ENCODE measurements around the gene UNC45A. TPM values are rescaled to one million over a fixed set of nuclear protein-coding genes. Genes with fewer than 3 reads are reported as not detected.

UNC45A gene
- total RNA-seq, 2 experiments from 2014 or later = 46.1 to 68.0 TPM

- H2AFZ ChIP-seq (ENCODE audit: low read length) = no peak overlapping the region
- no peak overlapping the region for H3K4me2 ChIP-seq (ENCODE audit: low read length)
- intact Hi-C loops (cut with micrococcal nuclease; ENCODE audit: unreplicated experiment) = no loop called here
- no peaks in the 10 kb centered on the region for H3K9me2 ChIP-seq (ENCODE audit: insufficient read depth, low read length)
- no peak for TF ChIP-seq CTCF (conservative IDR thresholded peaks at IDR 0.05; ENCODE audit: low read length)
- no peak for TF ChIP-seq EZH2phosphoT487 (IDR thresholded peaks at IDR 0.05; ENCODE audit: borderline replicate concordance, low read depth, low read length)
- no peak for DNase-seq (ENCODE audit: low spot score)
- H3K36me3 ChIP-seq (ENCODE audit: insufficient read depth, low read length) = peaks cover 93% of the 10 kb centered on the region
- no peak overlapping the region for H3K27ac ChIP-seq (ENCODE audit: low read depth, low read length, poor library complexity, severe bottlenecking)
- peaks cover 34% of the 10 kb centered on the region for H3K79me2 ChIP-seq (ENCODE audit: insufficient read depth, low read depth, low read length)
- ChIA-PET CTCF (ENCODE audit: unreplicated experiment) (no interaction called here), POLR2A (interaction anchor here (0.7 to 1.1 kb wide), 2 partner anchors 46 to 59 kb away, joined by 4 read pairs; partner anchors contain the start of gene UNC45A)
- no peaks in the 10 kb centered on the region for H3K9me3 ChIP-seq (ENCODE audit: low read length)
- no peaks in the 10 kb centered on the region; the same call in 1 of the 2 replicates for H4K20me1 ChIP-seq (ENCODE audit: insufficient read depth, low read length)
- no peak overlapping the region for H3K4me3 ChIP-seq (ENCODE audit: low read depth, low read length, poor library complexity, severe bottlenecking)
- H3K4me1 ChIP-seq (ENCODE audit: insufficient read depth, low read length, poor library complexity, severe bottlenecking) = peaks cover 1% of the 10 kb centered on the region
- no TSS peak for BruUV-seq (replicated peaks)
These were observed 46.6 kb downstream of the UNC45A start for GRCh38 chr15:90981681-90982080.

GRCh38 chr15:90982135-90982534, 47.0 kb downstream of the UNC45A start:
- Histone ChIP-seq H3K27ac (ENCODE audit: low read depth, low read length, poor library complexity, severe bottlenecking) (no peak overlapping the region), H3K9me3 (ENCODE audit: low read length) (no peaks in the 10 kb centered on the region)
- intact Hi-C loops (cut with micrococcal nuclease; ENCODE audit: unreplicated experiment) = no loop called here

More at GRCh38 chr15:90982135-90982534, 47.0 kb downstream of the UNC45A start:
- POLR2A ChIA-PET = interaction anchor here (0.9 kb wide), 1 partner anchor 26 kb away, joined by 4 read pairs; no protein-coding TSS in a partner anchor
- H3K9me2 ChIP-seq (ENCODE audit: insufficient read depth, low read length) = no peaks in the 10 kb centered on the region
- H4K20me1 ChIP-seq (ENCODE audit: insufficient read depth, low read length) = no peaks in the 10 kb centered on the region; the same call in 1 of the 2 replicates
- H3K79me2 ChIP-seq (ENCODE audit: insufficient read depth, low read depth, low read length) = peaks cover 38% of the 10 kb centered on the region
- no peak overlapping the region for H2AFZ ChIP-seq (ENCODE audit: low read length)
- H3K4me2 ChIP-seq (ENCODE audit: low read length) = no peak overlapping the region
- DNase-seq (ENCODE audit: low spot score) = no peak
- peaks cover 6% of the 10 kb centered on the region for H3K4me1 ChIP-seq (ENCODE audit: insufficient read depth, low read length, poor library complexity, severe bottlenecking)
- H3K4me3 ChIP-seq (ENCODE audit: low read depth, low read length, poor library complexity, severe bottlenecking) = no peak overlapping the region
- CTCF ChIA-PET (ENCODE audit: unreplicated experiment) = no interaction called here
- H3K36me3 ChIP-seq (ENCODE audit: insufficient read depth, low read length) = peaks cover 92% of the 10 kb centered on the region
- TF ChIP-seq CTCF (conservative IDR thresholded peaks at IDR 0.05; ENCODE audit: low read length) (no peak), EZH2phosphoT487 (IDR thresholded peaks at IDR 0.05; ENCODE audit: borderline replicate concordance, low read depth, low read length) (no peak)
- BruUV-seq (replicated peaks) = no TSS peak
